ENCODE data around the gene FAM111B.
A peak's percentile ranks its signal among the peaks of the same experiment; 100 is the strongest.

Gene FAM111B

DNA sequence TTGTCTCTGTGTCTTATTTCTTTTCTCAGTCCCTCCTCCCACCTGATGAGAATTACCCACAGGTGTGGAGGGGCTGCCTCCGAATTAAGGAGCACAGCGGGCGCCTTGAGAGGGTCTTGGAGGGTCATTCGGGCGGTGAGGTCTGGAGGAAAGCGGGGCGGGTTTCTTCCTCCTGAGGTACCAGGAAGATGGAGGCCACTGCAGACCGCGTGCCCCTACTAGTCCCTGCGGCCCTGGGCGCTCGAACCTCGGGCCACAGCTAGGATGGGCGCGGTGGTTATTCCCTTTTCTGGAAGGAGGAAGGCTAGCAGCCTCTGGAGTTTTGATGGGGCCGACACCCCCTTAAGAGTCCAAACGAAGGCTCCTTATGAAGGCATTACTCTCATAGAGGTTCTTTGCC is 30.2 kb downstream of the FAM111B start:
- peaks cover 25% of the 10 kb centered on the region for H3K4me1 Mint-ChIP-seq
- H3K27ac Mint-ChIP-seq: peak overlapping the region; percentile 45
- peaks cover 6% of the 10 kb centered on the region for H3K9me3 Mint-ChIP-seq
- H3K4me3 Mint-ChIP-seq: no peak overlapping the region
- no peaks in the 10 kb centered on the region for H3K27me3 Mint-ChIP-seq
- ATAC-seq: no peak
- peaks cover 23% of the 10 kb centered on the region for H3K36me3 Mint-ChIP-seq

DNA sequence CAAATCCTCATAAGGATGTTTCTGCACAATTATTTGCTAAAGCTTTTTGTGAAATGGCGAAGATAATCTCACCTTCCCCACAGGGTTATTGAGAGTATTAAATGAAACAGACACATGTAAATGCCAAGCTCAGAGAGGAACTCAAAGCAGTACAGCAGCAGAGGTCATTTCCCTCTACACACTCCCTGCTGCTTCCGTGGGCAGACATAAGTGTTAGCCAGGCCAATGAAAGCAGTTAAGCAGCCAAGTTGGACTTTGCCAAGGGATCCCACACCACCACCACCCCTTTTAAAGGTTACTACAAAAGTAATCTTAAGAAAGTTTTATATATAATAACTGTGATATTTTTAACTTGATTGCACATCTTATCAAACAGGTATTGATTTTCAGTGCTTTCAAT is 31.6 kb downstream of the FAM111B start:
- H3K4me1 Mint-ChIP-seq: peaks cover 38% of the 10 kb centered on the region
- H3K9me3 Mint-ChIP-seq: no peaks in the 10 kb centered on the region
- no peak for ATAC-seq
- H3K4me3 Mint-ChIP-seq: no peak overlapping the region
- H3K27ac Mint-ChIP-seq: no peak overlapping the region
- peaks cover 9% of the 10 kb centered on the region for H3K36me3 Mint-ChIP-seq
- no peaks in the 10 kb centered on the region for H3K27me3 Mint-ChIP-seq

DNA sequence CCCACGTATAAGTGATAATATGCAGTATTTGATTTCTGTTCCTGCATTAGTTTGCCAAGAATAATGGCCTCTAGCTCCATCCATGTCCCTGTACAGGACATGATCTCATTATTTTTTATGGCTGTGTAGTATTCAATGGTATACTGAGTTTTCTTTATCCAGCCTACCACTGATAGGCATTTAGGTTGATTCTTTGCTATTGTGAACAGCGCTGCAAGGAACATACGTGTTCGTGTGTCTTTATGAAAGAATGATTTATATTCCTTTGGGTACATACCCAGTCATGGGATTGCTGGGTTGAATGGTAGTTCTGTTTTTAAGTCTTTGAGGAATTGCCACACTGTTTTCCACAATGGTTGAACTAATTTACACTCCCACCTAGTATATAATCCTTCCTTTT is 34.2 kb downstream of the FAM111B start:
- Mint-ChIP-seq H3K27me3 (no peaks in the 10 kb centered on the region), H3K4me3 (no peak overlapping the region), H3K9me3 (no peaks in the 10 kb centered on the region), H3K4me1 (peaks cover 50% of the 10 kb centered on the region), H3K36me3 (no peaks in the 10 kb centered on the region), H3K27ac (peak overlapping the region; percentile 98)
- ATAC-seq: no peak

DNA sequence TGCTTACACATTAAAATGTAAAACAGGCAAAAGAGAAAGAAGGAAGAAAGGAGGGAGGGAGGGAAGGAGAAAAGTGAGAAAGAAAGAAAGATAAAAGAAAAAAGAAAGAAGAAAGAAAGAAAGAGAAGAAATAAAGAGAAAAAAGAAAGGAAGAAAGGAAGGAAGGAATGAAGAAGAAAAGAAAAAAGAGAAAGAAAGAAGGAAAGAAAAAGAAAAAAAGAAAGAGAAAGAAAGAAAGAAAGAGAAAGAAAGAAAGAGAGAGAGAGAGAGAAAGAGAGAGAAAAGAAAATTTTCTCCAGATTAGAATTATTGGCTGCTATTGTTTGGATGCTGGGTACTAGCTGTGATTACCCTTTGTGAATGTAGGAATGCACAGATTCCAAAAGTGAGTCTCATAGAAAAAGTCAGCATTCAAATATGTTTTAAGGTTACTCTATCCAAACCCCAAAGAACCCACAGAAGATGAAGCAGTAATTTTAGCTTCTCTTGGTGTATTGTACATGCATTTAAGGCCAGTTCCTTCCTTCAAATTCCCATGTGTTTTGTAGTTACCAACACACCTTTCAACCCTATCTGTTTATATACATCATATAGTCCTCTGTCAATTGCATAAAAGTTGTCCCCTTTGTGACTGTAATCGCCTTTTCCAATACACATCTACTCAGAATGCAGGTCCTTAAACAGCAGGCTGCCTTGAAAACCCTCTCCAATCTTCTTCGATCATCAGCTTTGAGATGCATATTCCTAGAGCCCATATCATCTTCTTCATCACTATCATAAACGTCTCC is 34.8 kb downstream of the FAM111B start:
- no peak for ATAC-seq
- Mint-ChIP-seq H3K9me3 (no peaks in the 10 kb centered on the region), H3K27ac (peak overlapping the region; percentile 98), H3K36me3 (no peaks in the 10 kb centered on the region), H3K4me1 (peaks cover 52% of the 10 kb centered on the region), H3K4me3 (peak overlapping the region; percentile 95), H3K27me3 (no peaks in the 10 kb centered on the region)

DNA sequence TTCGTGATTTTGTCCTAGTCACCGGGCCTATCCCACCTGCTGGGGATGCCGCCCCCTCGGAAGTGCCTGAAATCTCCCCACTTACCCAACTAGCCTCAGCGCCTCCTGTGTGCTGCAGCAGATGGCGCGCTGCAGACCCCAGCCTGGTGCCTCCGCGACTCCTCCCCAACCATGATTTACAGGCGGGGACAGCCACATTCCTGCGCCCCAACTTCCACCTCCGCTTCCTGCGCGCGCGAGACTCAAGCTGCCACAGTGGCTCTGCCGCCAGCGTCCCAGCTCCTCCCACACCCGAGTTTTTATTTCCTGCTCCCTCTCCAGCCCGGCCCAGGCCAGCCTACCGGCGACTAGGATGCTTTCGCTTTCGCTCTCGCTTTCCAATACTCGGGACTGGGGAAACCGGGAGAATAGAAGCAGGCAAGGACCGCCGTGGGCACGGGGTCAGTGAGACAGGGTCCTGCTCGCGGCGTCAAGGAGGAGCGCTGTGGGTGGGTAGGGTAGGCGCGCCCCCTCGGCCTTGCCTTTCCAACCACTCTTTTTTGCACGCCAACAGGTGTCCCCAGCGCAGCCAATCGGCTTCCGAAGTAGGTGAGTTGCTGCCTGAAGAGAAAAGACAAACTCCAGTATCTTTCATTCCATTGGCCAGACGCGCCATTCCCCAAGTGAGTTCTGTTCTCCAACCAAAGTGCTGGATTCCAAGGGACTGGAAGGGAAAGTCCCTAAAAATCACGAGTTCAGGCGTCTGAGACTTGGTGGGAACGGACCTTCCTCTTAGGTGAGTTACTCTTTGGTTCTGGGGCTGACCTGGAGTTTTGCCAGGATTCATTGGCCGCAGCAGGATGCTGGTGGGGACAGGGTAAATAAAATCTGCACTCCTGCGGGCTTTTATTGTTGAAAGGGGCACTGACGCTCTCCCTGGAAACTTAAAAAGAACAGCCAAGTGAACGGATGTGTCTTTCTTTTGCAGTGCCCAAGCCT is 35.8 kb downstream of the FAM111B start, which contains the start of gene FAM111A:
Gene FAM111A (plus strand): TSS at position 327 of the 978 bp plus-strand sequence. CDS start 6,017 bp downstream, outside the sequence.
- peak; percentile 86 for ATAC-seq
- H3K27ac Mint-ChIP-seq: peak within 1 kb of the TSS; percentile 98
- no peaks in the 10 kb centered on the region for H3K36me3 Mint-ChIP-seq
- no peaks in the 10 kb centered on the region for H3K27me3 Mint-ChIP-seq
- H3K9me3 Mint-ChIP-seq: no peaks in the 10 kb centered on the region
- H3K4me1 Mint-ChIP-seq: peaks cover 62% of the 10 kb centered on the region
- peak within 1 kb of the TSS; percentile 95 for H3K4me3 Mint-ChIP-seq

DNA sequence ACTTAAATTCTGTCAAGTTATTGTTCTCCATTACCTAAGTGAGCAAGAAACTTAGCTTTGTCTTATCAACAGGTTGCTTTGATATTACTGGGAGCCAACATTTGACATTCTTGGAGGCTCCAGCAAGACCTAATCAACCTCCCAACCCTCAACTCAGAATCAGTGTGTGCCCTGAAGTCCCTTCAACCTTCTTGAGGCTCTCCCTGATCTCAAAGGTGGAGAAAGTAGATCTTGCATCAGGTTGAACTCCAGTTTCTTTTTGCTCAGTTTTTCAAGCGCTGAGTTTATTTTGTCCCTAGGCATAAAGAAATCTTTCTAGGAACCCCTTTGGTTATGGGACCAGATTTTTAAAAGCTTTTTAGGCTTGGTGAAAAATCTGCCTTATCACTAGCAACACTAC is 37.1 kb downstream of the FAM111B start:
- H3K4me1 Mint-ChIP-seq: peaks cover 74% of the 10 kb centered on the region
- no peak for ATAC-seq
- peaks cover 10% of the 10 kb centered on the region for H3K36me3 Mint-ChIP-seq
- peak overlapping the region; percentile 98 for H3K27ac Mint-ChIP-seq
- H3K27me3 Mint-ChIP-seq: no peaks in the 10 kb centered on the region
- peak overlapping the region; percentile 95 for H3K4me3 Mint-ChIP-seq
- no peaks in the 10 kb centered on the region for H3K9me3 Mint-ChIP-seq

DNA sequence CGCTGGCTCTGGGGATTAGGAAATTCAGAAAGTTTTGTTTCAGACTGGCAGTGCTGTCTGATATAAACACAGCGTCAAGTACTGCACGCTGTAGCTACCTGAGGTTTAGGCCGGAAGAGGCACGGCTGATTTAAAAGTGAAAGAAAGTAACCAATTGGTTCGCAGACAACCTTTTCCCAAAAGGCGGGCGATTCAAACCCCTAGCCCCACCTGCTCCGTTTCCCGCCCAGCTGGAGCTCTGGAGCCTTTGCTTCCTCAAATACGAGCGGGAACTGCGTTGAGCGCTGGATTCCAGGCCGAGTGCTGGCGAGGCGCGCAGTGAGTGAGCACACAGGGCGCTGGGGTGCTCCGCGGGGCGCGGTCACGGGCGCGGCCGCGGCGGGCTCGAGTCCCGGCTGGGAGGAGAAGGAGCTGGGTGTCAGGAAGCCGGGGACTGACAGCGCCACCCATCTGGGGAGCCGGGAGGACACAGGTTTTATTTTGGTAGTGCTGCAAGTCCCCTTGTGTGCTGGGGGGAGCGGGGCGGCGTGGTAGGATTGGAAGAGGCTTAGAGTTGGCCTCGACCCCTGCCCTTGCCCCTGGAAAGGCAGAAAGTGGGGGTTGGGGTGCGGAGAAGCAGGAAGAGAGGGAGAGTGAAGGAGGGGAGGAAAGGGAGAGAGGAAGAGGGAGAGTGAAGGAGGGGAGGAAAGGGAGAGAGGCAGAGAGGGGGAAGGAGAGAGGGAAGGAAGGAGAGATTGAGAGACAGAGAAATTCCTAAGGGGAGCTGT is 37.7 kb downstream of the FAM111B start:
- Mint-ChIP-seq H3K4me1 (peaks cover 77% of the 10 kb centered on the region), H3K27me3 (no peaks in the 10 kb centered on the region), H3K9me3 (no peaks in the 10 kb centered on the region), H3K4me3 (peak overlapping the region; percentile 95), H3K36me3 (peaks cover 13% of the 10 kb centered on the region), H3K27ac (peak overlapping the region; percentile 98)
- peak; percentile 81 for ATAC-seq

DNA sequence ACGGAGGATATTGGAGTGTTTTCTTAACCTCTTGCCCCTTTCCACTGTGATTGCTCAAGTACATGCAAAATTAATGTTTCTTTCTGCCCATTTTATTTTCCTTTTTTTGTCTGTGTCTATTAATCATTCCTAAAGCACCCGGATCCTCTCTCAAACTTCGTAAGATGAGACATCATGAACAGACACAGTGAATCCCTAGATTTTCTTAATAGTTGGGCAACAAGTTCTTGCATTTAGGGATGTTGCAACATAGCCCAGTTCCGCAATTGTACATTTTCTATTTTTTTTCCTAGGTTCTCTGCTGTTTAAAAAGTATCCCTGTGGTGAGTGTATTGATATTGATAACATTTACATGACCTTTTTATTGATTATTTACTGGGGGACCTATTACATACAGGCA is 38.5 kb downstream of the FAM111B start:
- H3K9me3 Mint-ChIP-seq: no peaks in the 10 kb centered on the region
- H3K27ac Mint-ChIP-seq: peak overlapping the region; percentile 98

DNA sequence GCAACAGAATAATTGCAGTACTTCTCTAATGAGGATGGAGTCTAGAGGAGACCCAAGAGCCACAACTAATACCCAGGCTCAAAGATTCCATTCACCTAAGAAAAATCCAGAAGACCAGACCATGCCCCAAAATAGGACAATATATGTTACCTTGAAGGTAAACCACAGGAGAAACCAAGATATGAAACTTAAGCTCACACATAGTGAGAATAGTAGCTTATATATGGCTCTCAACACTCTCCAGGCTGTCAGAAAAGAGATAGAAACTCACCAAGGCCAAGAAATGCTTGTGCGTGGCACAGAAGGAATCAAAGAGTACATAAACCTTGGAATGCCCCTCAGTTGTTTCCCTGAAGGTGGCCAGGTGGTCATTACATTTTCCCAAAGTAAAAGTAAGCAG is 44.7 kb downstream of the FAM111B start:
- Mint-ChIP-seq H3K9me3 (no peaks in the 10 kb centered on the region), H3K27ac (peak overlapping the region; percentile 81), H3K4me1 (peaks cover 45% of the 10 kb centered on the region), H3K4me3 (peak overlapping the region; percentile 73), H3K36me3 (peaks cover 13% of the 10 kb centered on the region), H3K27me3 (no peaks in the 10 kb centered on the region)
- peak; percentile 43 for ATAC-seq

More for the DNA sequence above, 38.5 kb downstream of the FAM111B start:
- no peaks in the 10 kb centered on the region for H3K27me3 Mint-ChIP-seq
- peaks cover 13% of the 10 kb centered on the region for H3K36me3 Mint-ChIP-seq
- H3K4me3 Mint-ChIP-seq: peak overlapping the region; percentile 95
- no peak for ATAC-seq
- peaks cover 77% of the 10 kb centered on the region for H3K4me1 Mint-ChIP-seq

DNA sequence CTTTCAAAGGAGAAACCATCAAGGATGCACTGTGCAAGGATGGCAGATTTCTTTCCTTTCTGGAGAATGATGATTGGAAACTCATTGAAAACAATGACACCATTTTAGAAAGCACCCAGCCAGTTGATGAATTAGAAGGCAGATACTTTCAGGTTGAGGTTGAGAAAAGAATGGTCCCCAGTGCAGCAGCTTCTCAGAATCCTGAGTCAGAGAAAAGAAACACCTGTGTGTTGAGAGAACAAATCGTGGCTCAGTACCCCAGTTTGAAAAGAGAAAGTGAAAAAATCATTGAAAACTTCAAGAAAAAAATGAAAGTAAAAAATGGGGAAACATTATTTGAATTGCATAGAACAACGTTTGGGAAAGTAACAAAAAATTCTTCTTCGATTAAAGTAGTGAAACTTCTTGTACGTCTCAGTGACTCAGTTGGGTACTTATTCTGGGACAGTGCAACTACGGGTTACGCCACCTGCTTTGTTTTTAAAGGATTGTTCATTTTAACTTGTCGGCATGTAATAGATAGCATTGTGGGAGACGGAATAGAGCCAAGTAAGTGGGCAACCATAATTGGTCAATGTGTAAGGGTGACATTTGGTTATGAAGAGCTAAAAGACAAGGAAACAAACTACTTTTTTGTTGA is 45.4 kb downstream of the FAM111B start:
- peaks cover 13% of the 10 kb centered on the region for H3K36me3 Mint-ChIP-seq
- ATAC-seq: peak; percentile 79
- H3K27me3 Mint-ChIP-seq: no peaks in the 10 kb centered on the region
- H3K27ac Mint-ChIP-seq: peak overlapping the region; percentile 81
- H3K4me1 Mint-ChIP-seq: peaks cover 39% of the 10 kb centered on the region
- H3K4me3 Mint-ChIP-seq: peak overlapping the region; percentile 73
- no peaks in the 10 kb centered on the region for H3K9me3 Mint-ChIP-seq

DNA sequence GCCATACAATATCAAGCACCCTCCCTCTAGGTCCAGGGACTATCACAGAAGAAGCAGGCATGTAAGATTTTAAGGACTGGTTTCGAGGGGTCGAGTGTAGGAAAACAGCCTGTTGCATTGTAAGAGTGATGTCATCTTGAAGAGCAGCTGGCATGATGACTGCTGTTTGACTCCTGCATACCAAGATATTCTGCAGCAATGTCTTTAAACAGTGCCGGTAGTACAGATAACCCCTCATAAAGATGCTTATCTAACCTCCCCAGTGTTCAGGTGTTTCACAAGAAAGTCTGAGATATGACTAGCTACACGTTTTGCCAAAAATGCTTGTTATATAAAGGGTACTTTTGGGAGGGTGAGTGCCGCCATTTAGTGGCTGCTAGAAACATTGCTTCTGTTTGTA is 47.6 kb downstream of the FAM111B start:
- H3K4me3 Mint-ChIP-seq: no peak overlapping the region
- no peaks in the 10 kb centered on the region for H3K27me3 Mint-ChIP-seq
- H3K9me3 Mint-ChIP-seq: no peaks in the 10 kb centered on the region
- ATAC-seq: no peak
- H3K36me3 Mint-ChIP-seq: no peaks in the 10 kb centered on the region
- no peak overlapping the region for H3K27ac Mint-ChIP-seq
- peaks cover 31% of the 10 kb centered on the region for H3K4me1 Mint-ChIP-seq

DNA sequence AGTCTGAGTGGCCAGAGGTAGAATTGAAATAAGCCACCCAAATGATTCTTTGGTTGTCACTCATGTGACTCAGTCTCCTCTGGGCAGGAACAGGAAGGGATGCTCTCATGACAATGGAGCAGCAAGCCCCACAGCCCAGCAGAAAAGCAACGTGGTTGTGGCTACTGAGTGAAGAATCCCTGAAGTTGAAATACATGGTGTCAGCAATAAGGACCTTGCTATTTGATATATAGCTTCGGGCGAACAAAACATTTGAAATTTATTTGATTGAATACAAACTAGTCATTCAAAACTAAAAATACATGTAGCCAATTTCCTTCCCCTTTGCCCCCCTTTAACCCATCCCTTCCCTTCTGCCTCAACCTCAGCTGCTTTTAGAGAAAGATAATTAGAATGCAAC is 50.4 kb downstream of the FAM111B start:
- Mint-ChIP-seq H3K27ac (peak overlapping the region; percentile 60), H3K4me1 (peaks cover 20% of the 10 kb centered on the region), H3K9me3 (no peaks in the 10 kb centered on the region), H3K36me3 (no peaks in the 10 kb centered on the region), H3K27me3 (no peaks in the 10 kb centered on the region), H3K4me3 (no peak overlapping the region)
- no peak for ATAC-seq

DNA sequence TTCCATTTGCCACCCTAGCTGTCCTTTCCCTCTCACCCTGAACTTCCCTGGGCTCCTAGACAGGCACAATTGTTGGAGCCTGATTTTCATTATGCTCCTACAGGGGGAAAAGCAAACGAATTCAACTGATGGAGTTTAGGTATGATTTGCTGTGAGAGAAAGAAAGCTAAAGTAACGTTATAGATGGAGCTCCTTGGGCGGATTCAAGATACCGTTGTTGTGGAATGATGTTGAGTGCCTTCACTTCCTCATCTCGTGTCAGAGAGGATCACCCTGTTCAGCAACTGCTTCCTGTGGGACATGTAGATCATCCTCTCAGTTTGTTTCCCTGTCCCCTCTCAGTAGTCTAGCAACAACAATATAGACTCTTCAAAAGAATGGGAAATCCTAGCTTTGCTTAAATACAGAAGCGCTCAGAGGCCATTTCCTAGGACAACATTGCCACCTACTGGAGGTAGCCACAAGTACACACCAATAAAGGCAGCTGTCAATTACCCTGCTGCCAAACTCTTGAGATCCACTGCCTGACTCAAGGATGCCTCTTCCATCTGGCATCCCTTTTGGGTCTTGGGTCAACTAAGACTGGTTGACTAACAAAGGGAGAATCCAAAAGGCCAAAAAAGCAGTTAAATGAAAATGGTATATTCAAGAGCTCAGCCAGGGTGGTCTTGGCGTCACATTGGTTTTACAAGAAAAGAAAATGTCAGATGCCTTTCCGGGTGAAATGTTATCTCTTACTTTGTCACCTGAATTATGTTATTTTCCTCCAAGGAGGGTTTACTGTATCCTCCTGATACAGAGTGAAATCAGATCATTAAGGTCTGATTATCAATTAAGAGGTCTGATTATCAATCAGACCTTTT is 51.4 kb downstream of the FAM111B start:
- Mint-ChIP-seq H3K9me3 (no peaks in the 10 kb centered on the region), H3K4me1 (peaks cover 12% of the 10 kb centered on the region), H3K36me3 (no peaks in the 10 kb centered on the region), H3K27me3 (no peaks in the 10 kb centered on the region), H3K4me3 (no peak overlapping the region), H3K27ac (peak overlapping the region; percentile 60)
- ATAC-seq: peak; percentile 90

DNA sequence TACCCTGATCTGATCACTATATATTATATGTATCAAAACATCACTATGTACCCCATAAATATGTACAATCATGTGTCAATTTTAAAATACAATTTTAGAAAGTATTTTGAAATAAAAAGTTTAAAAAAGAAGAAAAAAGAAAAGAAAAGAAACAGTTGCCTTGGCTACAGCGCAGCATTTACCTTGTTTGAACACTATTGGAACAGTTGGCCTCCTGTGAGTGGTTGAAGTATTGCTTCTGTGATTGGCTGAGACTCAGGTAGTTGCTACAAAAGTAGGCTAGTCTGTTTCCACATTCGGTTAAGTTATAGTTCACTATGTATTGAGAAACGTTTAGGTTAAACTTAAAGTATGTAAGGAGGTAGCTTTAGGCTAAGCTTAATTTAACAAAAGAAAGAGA is 57.0 kb downstream of the FAM111B start:
- ATAC-seq: no peak
- Mint-ChIP-seq H3K36me3 (no peaks in the 10 kb centered on the region), H3K4me1 (no peaks in the 10 kb centered on the region), H3K27me3 (no peaks in the 10 kb centered on the region), H3K9me3 (no peaks in the 10 kb centered on the region), H3K4me3 (no peak overlapping the region), H3K27ac (no peak overlapping the region)
